ENCODE results near the gene SERPINB3. TPM values are rescaled to one million over a fixed set of nuclear protein-coding genes. Genes with fewer than 3 reads are reported as not detected.

SERPINB3 gene
- total RNA-seq, 2 donors from 2014 or later: not detected

DNA sequence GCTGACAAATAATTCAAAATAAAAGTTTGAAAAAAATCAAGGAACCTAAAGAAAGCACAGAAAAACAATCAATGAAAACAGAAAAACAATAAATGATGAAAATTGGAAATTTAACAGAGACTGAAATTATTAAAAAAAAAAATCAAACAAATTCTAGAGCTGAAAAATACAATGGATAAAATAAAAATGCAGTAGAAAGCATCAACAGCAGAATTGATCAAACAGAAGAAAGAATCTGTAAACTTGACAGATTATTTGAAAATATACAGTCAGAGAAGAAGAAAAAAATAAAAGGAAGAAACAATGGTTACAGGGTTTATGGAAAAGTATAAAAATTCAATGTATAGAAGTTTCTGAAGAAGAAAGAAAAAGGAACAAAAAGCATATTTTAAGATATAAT lies 33.9 kb downstream of the SERPINB3 start:
- no peaks in the 10 kb centered on the region for H3K36me3 ChIP-seq (replicated peaks in 1 of 2; ENCODE audit: insufficient read depth in 1 of 2, low read depth in 2 of 2)
- intact Hi-C loops (cut with DNase I): no loop called here
- no peak overlapping the region for H3K27ac ChIP-seq
- H3K4me1 ChIP-seq: no peaks in the 10 kb centered on the region
- no peaks in the 10 kb centered on the region for H3K27me3 ChIP-seq
- no peak overlapping the region for H3K4me3 ChIP-seq
- H3K9me3 ChIP-seq: peaks cover 0 to 25% (median 0%) of the 10 kb centered on the region in 3 donors
- DNase-seq (no peak), ATAC-seq (no peak)
- TF ChIP-seq CTCF (IDR thresholded peaks at IDR 0.05): no peak
- no peak for TF ChIP-seq POLR2A (IDR thresholded peaks at IDR 0.05)

- H3K4me1 ChIP-seq: no peaks in the 10 kb centered on the region
- intact Hi-C loops (cut with DNase I): no loop called here
- ATAC-seq: no peak
- 41 to 53% methylated on average over 4 of the region's 4 CpGs for WGBS, 2 donors
- TF ChIP-seq POLR2A (IDR thresholded peaks at IDR 0.05) (no peak), CTCF (IDR thresholded peaks at IDR 0.05) (no peak)
- no peak overlapping the region for H3K27ac ChIP-seq
- H3K4me3 ChIP-seq: no peak overlapping the region
- H3K9me3 ChIP-seq: peaks cover 0 to 25% (median 0%) of the 10 kb centered on the region in 3 donors
- no peaks in the 10 kb centered on the region for H3K27me3 ChIP-seq
- no peak for DNase-seq
- no peaks in the 10 kb centered on the region for H3K36me3 ChIP-seq (replicated peaks in 1 of 2; ENCODE audit: insufficient read depth in 1 of 2, low read depth in 2 of 2)
Measured at GRCh38 chr18:63626431-63626830, 35.3 kb downstream of the SERPINB3 start.

DNA sequence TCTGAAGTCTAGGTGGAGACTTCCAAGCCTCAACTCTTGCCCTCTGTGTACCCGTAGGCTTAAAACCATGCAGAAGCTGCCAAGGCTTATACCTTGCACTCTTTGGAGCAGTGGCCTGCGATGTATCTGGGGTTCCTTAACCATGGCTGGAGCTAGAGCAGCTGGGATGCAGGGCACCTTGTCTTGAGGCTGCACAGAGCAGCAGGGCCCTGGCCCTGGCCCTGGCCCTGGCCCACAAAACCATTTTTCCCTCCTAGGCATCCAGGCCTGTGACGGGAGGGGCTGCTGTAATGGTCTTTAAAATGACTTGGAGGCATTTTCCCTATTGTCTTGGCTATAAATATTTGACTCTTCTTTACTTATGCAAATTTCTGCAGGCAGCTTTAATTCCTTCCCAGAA lies 36.8 kb downstream of the SERPINB3 start:
- intact Hi-C loops (cut with DNase I): no loop called here

GRCh38 chr18:63619661-63620060 lies 42.0 kb downstream of the SERPINB3 start:
- no peak for DNase-seq
- intact Hi-C loops (cut with DNase I): no loop called here
- no peaks in the 10 kb centered on the region for H3K4me1 ChIP-seq
- H3K27me3 ChIP-seq: no peaks in the 10 kb centered on the region
- 72 to 76% methylated on average over 3 of the region's 3 CpGs for WGBS, 2 donors
- TF ChIP-seq CTCF (IDR thresholded peaks at IDR 0.05) (no peak), POLR2A (IDR thresholded peaks at IDR 0.05) (no peak)
- H3K27ac ChIP-seq: no peak overlapping the region
- no peaks in the 10 kb centered on the region for H3K36me3 ChIP-seq (replicated peaks in 1 of 2; ENCODE audit: insufficient read depth in 1 of 2, low read depth in 2 of 2)
- H3K9me3 ChIP-seq: peaks cover 0 to 7% (median 0%) of the 10 kb centered on the region in 3 donors
- ATAC-seq: no peak
- H3K4me3 ChIP-seq: no peak overlapping the region

More for the DNA sequence above, 36.8 kb downstream of the SERPINB3 start:
- H3K36me3 ChIP-seq (replicated peaks in 1 of 2; ENCODE audit: insufficient read depth in 1 of 2, low read depth in 2 of 2): no peaks in the 10 kb centered on the region
- DNase-seq: no peak
- 69 to 84% methylated on average over 3 of the region's 3 CpGs for WGBS, 2 donors
- no peaks in the 10 kb centered on the region for H3K4me1 ChIP-seq
- H3K9me3 ChIP-seq: peaks cover 0 to 25% (median 0%) of the 10 kb centered on the region in 3 donors
- TF ChIP-seq POLR2A (IDR thresholded peaks at IDR 0.05) (no peak), CTCF (IDR thresholded peaks at IDR 0.05) (no peak)
- H3K27me3 ChIP-seq: no peaks in the 10 kb centered on the region
- no peak overlapping the region for H3K4me3 ChIP-seq
- no peak overlapping the region for H3K27ac ChIP-seq
- no peak for ATAC-seq

GRCh38 chr18:63617915-63618234 lies 43.8 kb downstream of the SERPINB3 start:
- no peaks in the 10 kb centered on the region for H3K36me3 ChIP-seq (replicated peaks in 1 of 2; ENCODE audit: insufficient read depth in 1 of 2, low read depth in 2 of 2)
- TF ChIP-seq CTCF (IDR thresholded peaks at IDR 0.05): no peak
- TF ChIP-seq POLR2A (IDR thresholded peaks at IDR 0.05): no peak
- H3K9me3 ChIP-seq: no peaks in the 10 kb centered on the region
- H3K4me3 ChIP-seq: no peak overlapping the region
- 89 to 91% methylated on average over 2 of the region's 2 CpGs for WGBS, 2 donors
- intact Hi-C loops (cut with DNase I): no loop called here
- no peak overlapping the region for H3K27ac ChIP-seq
- no peaks in the 10 kb centered on the region for H3K27me3 ChIP-seq
- H3K4me1 ChIP-seq: no peaks in the 10 kb centered on the region
- DNase-seq (no peak), ATAC-seq (no peak)

Data from body of pancreas (tissue), 4 donors.